OCI-LY3 (cell line): ENCODE results near the gene SLC25A33.

Experiments used
- CTCF ChIP-seq: fragments of 200-600, 300-600 bp; sonication (generic); IDR thresholded peaks from 2 replicates; pipeline ENCODE4 v1.5.1; 2014; ENCODE audit warnings: antibody characterized with exemption, low read length, low read depth
- EZH2phosphoT487 ChIP-seq: fragments of 200-600 bp; shearing (Covaris generic); IDR thresholded peaks from 2 replicates; pipeline ENCODE4 v1.6.1; 2018; ENCODE audit warnings: antibody characterized with exemption, mixed run types, low read depth

DNA sequence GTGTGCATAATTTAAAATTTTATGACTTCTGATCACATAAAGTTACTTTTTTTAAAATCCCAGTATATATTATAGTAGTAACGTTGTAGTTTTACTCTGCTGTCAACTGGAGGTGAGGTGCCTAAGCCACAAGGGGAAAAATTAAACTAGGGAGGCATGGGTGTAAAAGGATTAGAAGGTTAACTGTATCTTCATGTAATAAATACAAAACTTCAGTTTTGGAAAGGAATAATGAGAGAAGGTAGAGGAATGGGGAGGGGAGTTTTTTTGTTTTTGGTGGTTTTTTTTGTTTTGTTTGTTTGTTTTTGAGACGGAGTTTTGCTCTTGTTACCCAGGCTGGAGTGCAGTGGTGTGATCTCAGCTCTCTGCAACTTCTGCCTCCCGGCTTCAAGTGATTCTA, 5.7 kb downstream of the SLC25A33 start:
- TF ChIP-seq CTCF (no peak), EZH2phosphoT487 (no peak)
